ENCODE data around the gene ITGB7.

GRCh38 chr12:53225635-53226424 lies 18.8 kb upstream of the ITGB7 start:
- TF ChIP-seq NR2C2 (IDR thresholded peaks at IDR 0.05; ENCODE audit: borderline replicate concordance, control insufficient read depth, insufficient read length, low read depth) (no peak), CBX5 (IDR thresholded peaks at IDR 0.05; ENCODE audit: low read depth) (no peak), ZNF274 (IDR thresholded peaks at IDR 0.05; ENCODE audit: insufficient read depth, insufficient read length) (no peak), USF1 (IDR thresholded peaks at IDR 0.05; ENCODE audit: borderline replicate concordance, extremely low read length, insufficient read depth, low read depth, low read length) (no peak), POLR2A (IDR thresholded peaks at IDR 0.05; ENCODE audit: low read depth, low read length) (no peak), MYC (IDR thresholded peaks at IDR 0.05; ENCODE audit: insufficient read depth, insufficient read length, insufficient replicate concordance, low read length, severe bottlenecking) (no peak), SREBF2 (IDR thresholded peaks at IDR 0.05; ENCODE audit: low read length) (no peak), POLR2AphosphoS5 (IDR thresholded peaks at IDR 0.05; ENCODE audit: low read length) (no peak), PAX5 (IDR thresholded peaks at IDR 0.05; ENCODE audit: borderline replicate concordance, low read depth, low read length) (no peak), TCF12 (IDR thresholded peaks at IDR 0.05; ENCODE audit: low read depth, low read length) (no peak), FOXK2 (IDR thresholded peaks at IDR 0.05) (no peak), SP1 (IDR thresholded peaks at IDR 0.05; ENCODE audit: low read depth, low read length) (no peak), CTCF (IDR thresholded peaks at IDR 0.05 in 2 of 3, conservative IDR thresholded peaks at IDR 0.05 in 1 of 3; ENCODE audit: control insufficient read depth in 2 of 3, extremely low read depth in 1 of 3, insufficient read depth in 1 of 3, low read depth in 3 of 3, low read length in 3 of 3) (no peak)

Data from GM12878 (cell line).